SW 1271 (cell line): Measurements from ENCODE around the gene TTC6.

Source experiments
- DNase-seq, 2 experiments: peaks; one replicate each; lab custom pipeline; 2025; lab: John Stamatoyannopoulos, UW

Gene TTC6

GRCh38 chr14:37597538-37597913 lies 2.1 kb downstream of the TTC6 start:
- no peak for DNase-seq

GRCh38 chr14:37597914-37598746 lies 2.7 kb downstream of the TTC6 start:
- DNase-seq = no peak

- no peak for DNase-seq
These were observed 3.5 kb downstream of the TTC6 start for GRCh38 chr14:37598747-37599506.

GRCh38 chr14:37599507-37600368 lies 4.3 kb downstream of the TTC6 start:
- DNase-seq = no peak

GRCh38 chr14:37600880-37601741 lies 5.7 kb downstream of the TTC6 start:
- DNase-seq = no peak

- DNase-seq = no peak
These were observed 6.4 kb downstream of the TTC6 start for GRCh38 chr14:37601865-37602264.

GRCh38 chr14:37602605-37603453 lies 7.4 kb downstream of the TTC6 start:
- DNase-seq = no peak

GRCh38 chr14:37603688-37604251 lies 8.3 kb downstream of the TTC6 start:
- DNase-seq = no peak

- DNase-seq = no peak
These were observed 11.2 kb downstream of the TTC6 start for GRCh38 chr14:37606678-37607077.

GRCh38 chr14:37608649-37609048 lies 13.2 kb downstream of the TTC6 start:
- no peak for DNase-seq

GRCh38 chr14:37610945-37611523 lies 15.6 kb downstream of the TTC6 start:
- no peak for DNase-seq

GRCh38 chr14:37615582-37616289 lies 20.3 kb downstream of the TTC6 start:
- DNase-seq = no peak

- DNase-seq = no peak
These were observed 21.4 kb downstream of the TTC6 start for GRCh38 chr14:37616853-37617252.

- DNase-seq = no peak
These were observed 22.5 kb downstream of the TTC6 start for GRCh38 chr14:37617864-37618365.

GRCh38 chr14:37618498-37619028 lies 23.1 kb downstream of the TTC6 start:
- DNase-seq = no peak

GRCh38 chr14:37620856-37621255 lies 25.4 kb downstream of the TTC6 start:
- no peak for DNase-seq

- no peak for DNase-seq
These were observed 26.9 kb downstream of the TTC6 start for GRCh38 chr14:37622231-37622923.

- no peak for DNase-seq
These were observed 28.1 kb downstream of the TTC6 start for GRCh38 chr14:37623426-37623951.
